ENCODE measurements around the gene CPB2. TPM values are rescaled to one million over a fixed set of nuclear protein-coding genes. Genes with fewer than 3 reads are reported as not detected.
A peak's percentile ranks its signal among the peaks of the same experiment; 100 is the strongest.

CPB2 gene
- total RNA-seq, 4 donors from 2014 or later, result not detected

- no peaks in the 10 kb centered on the region for H3K9me3 ChIP-seq
- intact Hi-C loops (cut with DNase I), result no loop called here
- no peak overlapping the region for H3K27ac ChIP-seq
- peaks cover 0 to 29% (median 3%) of the 10 kb centered on the region in 3 donors for H3K36me3 ChIP-seq
- TF ChIP-seq CTCF (IDR thresholded peaks at IDR 0.05) (no peak), POLR2A (IDR thresholded peaks at IDR 0.05) (no peak)
- WGBS, 2 donors, result 94 to 99% methylated on average over 2 of the region's 2 CpGs
- no peaks in the 10 kb centered on the region for H3K27me3 ChIP-seq
- DNase-seq, result no peak
- H3K4me3 ChIP-seq, result no peak overlapping the region
- H3K4me1 ChIP-seq, result no peaks in the 10 kb centered on the region
Observed at GRCh38 chr13:46022481-46022880, 82.4 kb downstream of the CPB2 start.

GRCh38 chr13:46016216-46016615, 88.6 kb downstream of the CPB2 start:
- Histone ChIP-seq H3K36me3 (peaks cover 3 to 80% (median 7%) of the 10 kb centered on the region in 3 donors), H3K4me1 (no peaks in the 10 kb centered on the region), H3K27ac (no peak overlapping the region), H3K9me3 (no peaks in the 10 kb centered on the region), H3K4me3 (no peak overlapping the region), H3K27me3 (no peaks in the 10 kb centered on the region)
- no peak for TF ChIP-seq POLR2A (IDR thresholded peaks at IDR 0.05)
- no peak for TF ChIP-seq CTCF (IDR thresholded peaks at IDR 0.05)
- intact Hi-C loops (cut with DNase I), result no loop called here
- no peak for DNase-seq

- H3K4me1 ChIP-seq, result no peaks in the 10 kb centered on the region
- no peak overlapping the region for H3K4me3 ChIP-seq
- H3K36me3 ChIP-seq, result peaks cover 3 to 88% (median 7%) of the 10 kb centered on the region in 3 donors
- WGBS, 2 donors, result 78 to 90% methylated on average over 3 of the region's 3 CpGs
- TF ChIP-seq POLR2A (IDR thresholded peaks at IDR 0.05) (no peak), CTCF (IDR thresholded peaks at IDR 0.05) (no peak)
- intact Hi-C loops (cut with DNase I), result no loop called here
- H3K9me3 ChIP-seq, result no peaks in the 10 kb centered on the region
- no peak for DNase-seq
- H3K27ac ChIP-seq, result no peak overlapping the region
- no peaks in the 10 kb centered on the region for H3K27me3 ChIP-seq
Observed at GRCh38 chr13:46015366-46015765, 89.5 kb downstream of the CPB2 start.

- H3K4me3 ChIP-seq, result no peak overlapping the region
- peaks cover 4 to 89% (median 7%) of the 10 kb centered on the region in 3 donors for H3K36me3 ChIP-seq
- H3K27ac ChIP-seq, result no peak overlapping the region
- H3K27me3 ChIP-seq, result no peaks in the 10 kb centered on the region
- DNase-seq, result no peak
- TF ChIP-seq CTCF (IDR thresholded peaks at IDR 0.05), result no peak
- intact Hi-C loops (cut with DNase I), result no loop called here
- H3K4me1 ChIP-seq, result peaks cover 0 to 15% (median 0%) of the 10 kb centered on the region in 3 donors
- H3K9me3 ChIP-seq, result no peaks in the 10 kb centered on the region
Observed at GRCh38 chr13:46012404-46012803, 92.4 kb downstream of the CPB2 start.

GRCh38 chr13:46010148-46010547, 94.7 kb downstream of the CPB2 start:
- intact Hi-C loops (cut with DNase I), result no loop called here
- no peak for DNase-seq
- TF ChIP-seq POLR2A (IDR thresholded peaks at IDR 0.05) (no peak), CTCF (IDR thresholded peaks at IDR 0.05) (peak in 1 of 6 experiments; percentile 16)
- no peaks in the 10 kb centered on the region for H3K27me3 ChIP-seq
- no peak overlapping the region for H3K4me3 ChIP-seq
- no peak overlapping the region for H3K27ac ChIP-seq
- H3K36me3 ChIP-seq, result peaks cover 0 to 88% (median 4%) of the 10 kb centered on the region in 3 donors
- H3K9me3 ChIP-seq, result no peaks in the 10 kb centered on the region
- WGBS, 2 donors, result 91 to 96% methylated on average over 6 of the region's 6 CpGs
- H3K4me1 ChIP-seq, result peaks cover 0 to 15% (median 0%) of the 10 kb centered on the region in 3 donors
